HEK293T (cell line): ENCODE measurements around the gene USP19.

Experiments
- CTBP1 ChIP-seq: fragments of 450-650 bp; IDR thresholded peaks from 2 replicates; pipeline ENCODE4 v1.6.1; 2016; ENCODE audit warnings: borderline replicate concordance
- NFRKB ChIP-seq: fragments of 450-650 bp; IDR thresholded peaks from 2 replicates; pipeline ENCODE4 v1.6.1; 2016; ENCODE audit warnings: mild to moderate bottlenecking, moderate library complexity
- TARDBP ChIP-seq: fragments of 450-650 bp; IDR thresholded peaks from 2 replicates; pipeline ENCODE4 v1.6.1; 2016

DNA sequence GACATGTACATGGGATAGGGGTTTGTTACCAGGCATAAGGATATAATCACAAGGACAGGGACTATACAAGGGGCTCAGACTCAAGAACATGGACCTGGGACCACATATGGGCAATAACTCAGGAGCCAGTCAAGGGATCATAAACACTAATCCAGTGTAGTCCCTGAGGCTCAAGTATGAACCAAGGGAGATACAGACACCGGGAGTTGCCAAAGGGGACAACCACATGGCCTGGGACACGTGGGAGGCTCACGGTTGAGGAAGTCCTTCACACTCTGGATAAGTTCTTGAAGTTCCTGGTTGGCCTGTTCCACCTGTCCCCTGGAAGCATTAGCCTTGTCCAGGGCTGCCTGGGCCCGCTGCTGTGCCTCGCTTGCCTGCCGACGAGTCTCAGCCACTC, 1.8 kb upstream of the USP19 start:
- no peak for TF ChIP-seq CTBP1
- no peak for TF ChIP-seq NFRKB
- TF ChIP-seq TARDBP: no peak
